ENCODE measurements around the gene TMEM271. TPM values are rescaled to one million over a fixed set of nuclear protein-coding genes. Genes with fewer than 3 reads are reported as not detected.

The TMEM271 gene
- total and polyA plus RNA-seq, 10 of the 15 experiments (the other 5 are each of a cell fraction or from before 2014, with no cell fraction given) = not detected

DNA sequence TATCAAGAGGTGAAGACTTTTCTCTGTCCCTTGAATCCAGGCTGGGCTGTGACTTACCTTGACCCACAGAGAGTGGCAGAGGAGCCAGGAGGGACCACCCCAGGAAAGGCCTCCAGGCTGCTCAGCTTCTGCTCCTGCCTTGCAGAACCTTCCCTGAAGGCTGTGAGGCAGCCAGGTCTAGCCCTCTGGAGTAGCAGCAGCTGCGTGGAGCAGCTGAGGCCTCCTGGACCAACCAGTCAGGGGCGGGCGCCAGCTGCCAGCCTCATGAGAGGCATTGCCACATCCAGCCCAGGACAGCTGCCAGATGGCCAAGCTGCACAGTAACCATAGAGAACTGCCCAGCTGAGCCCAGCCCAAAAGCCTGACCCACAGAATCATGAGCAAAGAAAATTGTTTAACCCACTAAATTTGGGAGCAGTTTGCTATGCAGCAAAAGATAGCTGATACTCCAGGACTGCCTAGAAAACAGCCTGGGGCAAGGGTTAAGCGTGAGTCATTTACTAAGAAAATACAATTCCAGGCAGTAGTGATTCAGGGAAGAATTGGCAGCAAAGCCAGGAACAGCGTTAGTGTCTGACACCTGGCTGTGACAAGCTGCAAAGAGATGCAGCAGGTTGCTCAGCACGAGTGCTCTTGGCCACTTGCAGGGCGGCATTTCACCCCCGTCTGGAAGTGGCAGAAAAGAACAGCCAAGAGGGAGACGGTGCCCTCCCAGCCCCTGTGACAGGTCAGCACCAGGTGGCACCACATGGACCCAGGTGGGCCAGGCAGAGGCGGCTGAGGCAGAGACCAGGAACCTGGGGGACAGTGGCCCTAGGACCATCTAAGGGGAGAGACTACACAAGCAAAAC lies 34.5 kb upstream of the TMEM271 start (continued):
- no peak for TF ChIP-seq FOS (IDR thresholded peaks at IDR 0.05; ENCODE audit: borderline replicate concordance, extremely low read depth, insufficient read length)
- TF ChIP-seq SREBF1 (IDR thresholded peaks at IDR 0.05; ENCODE audit: low read length) = no peak
- no peak for TF ChIP-seq IKZF1 (conservative IDR thresholded peaks at IDR 0.05)
- TF ChIP-seq SIN3A (IDR thresholded peaks at IDR 0.05; ENCODE audit: low read depth, low read length) = no peak
- TF ChIP-seq, protein P1, sequence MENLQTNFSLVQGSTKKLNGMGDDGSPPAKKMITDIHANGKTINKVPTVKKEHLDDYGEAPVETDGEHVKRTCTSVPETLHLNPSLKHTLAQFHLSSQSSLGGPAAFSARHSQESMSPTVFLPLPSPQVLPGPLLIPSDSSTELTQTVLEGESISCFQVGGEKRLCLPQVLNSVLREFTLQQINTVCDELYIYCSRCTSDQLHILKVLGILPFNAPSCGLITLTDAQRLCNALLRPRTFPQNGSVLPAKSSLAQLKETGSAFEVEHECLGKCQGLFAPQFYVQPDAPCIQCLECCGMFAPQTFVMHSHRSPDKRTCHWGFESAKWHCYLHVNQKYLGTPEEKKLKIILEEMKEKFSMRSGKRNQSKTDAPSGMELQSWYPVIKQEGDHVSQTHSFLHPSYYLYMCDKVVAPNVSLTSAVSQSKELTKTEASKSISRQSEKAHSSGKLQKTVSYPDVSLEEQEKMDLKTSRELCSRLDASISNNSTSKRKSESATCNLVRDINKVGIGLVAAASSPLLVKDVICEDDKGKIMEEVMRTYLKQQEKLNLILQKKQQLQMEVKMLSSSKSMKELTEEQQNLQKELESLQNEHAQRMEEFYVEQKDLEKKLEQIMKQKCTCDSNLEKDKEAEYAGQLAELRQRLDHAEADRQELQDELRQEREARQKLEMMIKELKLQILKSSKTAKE (IDR thresholded peaks at IDR 0.05; ENCODE audit: low read depth, poor library complexity, severe bottlenecking) = no peak
- no peak for TF ChIP-seq MXI1 (IDR thresholded peaks at IDR 0.05; ENCODE audit: low read depth, low read length)
- no peak for TF ChIP-seq MYC (IDR thresholded peaks at IDR 0.05; ENCODE audit: insufficient read depth, insufficient read length, insufficient replicate concordance, low read length, severe bottlenecking)
- TF ChIP-seq JUND (IDR thresholded peaks at IDR 0.05; ENCODE audit: low read depth, low read length) = no peak
- no peak for TF ChIP-seq ZNF274 (IDR thresholded peaks at IDR 0.05; ENCODE audit: insufficient read depth, insufficient read length)
- TF ChIP-seq, protein P2, sequence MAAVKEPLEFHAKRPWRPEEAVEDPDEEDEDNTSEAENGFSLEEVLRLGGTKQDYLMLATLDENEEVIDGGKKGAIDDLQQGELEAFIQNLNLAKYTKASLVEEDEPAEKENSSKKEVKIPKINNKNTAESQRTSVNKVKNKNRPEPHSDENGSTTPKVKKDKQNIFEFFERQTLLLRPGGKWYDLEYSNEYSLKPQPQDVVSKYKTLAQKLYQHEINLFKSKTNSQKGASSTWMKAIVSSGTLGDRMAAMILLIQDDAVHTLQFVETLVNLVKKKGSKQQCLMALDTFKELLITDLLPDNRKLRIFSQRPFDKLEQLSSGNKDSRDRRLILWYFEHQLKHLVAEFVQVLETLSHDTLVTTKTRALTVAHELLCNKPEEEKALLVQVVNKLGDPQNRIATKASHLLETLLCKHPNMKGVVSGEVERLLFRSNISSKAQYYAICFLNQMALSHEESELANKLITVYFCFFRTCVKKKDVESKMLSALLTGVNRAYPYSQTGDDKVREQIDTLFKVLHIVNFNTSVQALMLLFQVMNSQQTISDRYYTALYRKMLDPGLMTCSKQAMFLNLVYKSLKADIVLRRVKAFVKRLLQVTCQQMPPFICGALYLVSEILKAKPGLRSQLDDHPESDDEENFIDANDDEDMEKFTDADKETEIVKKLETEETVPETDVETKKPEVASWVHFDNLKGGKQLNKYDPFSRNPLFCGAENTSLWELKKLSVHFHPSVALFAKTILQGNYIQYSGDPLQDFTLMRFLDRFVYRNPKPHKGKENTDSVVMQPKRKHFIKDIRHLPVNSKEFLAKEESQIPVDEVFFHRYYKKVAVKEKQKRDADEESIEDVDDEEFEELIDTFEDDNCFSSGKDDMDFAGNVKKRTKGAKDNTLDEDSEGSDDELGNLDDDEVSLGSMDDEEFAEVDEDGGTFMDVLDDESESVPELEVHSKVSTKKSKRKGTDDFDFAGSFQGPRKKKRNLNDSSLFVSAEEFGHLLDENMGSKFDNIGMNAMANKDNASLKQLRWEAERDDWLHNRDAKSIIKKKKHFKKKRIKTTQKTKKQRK (IDR thresholded peaks at IDR 0.05; ENCODE audit: low read depth, low read length) = no peak
